GM12878 (cell line): ENCODE data around the gene RANBP6. TPM values are rescaled to one million over a fixed set of nuclear protein-coding genes. Genes with fewer than 3 reads are reported as not detected.

Source experiments
- ATF3 ChIP-seq: IDR thresholded peaks from 2 replicates; pipeline ENCODE4 v1.6.1; 2011; ENCODE audit warnings: low read depth, mild to moderate bottlenecking, low read length, moderate library complexity, borderline replicate concordance; ENCODE audit errors: extremely low read depth
- BRCA1 ChIP-seq: IDR thresholded peaks from 2 replicates; pipeline ENCODE4 v1.6.1; 2011; ENCODE audit warnings: low read depth, low read length, improper control_type of control experiment
- CBFB ChIP-seq: IDR thresholded peaks from 2 replicates; pipeline ENCODE4 v1.6.1; 2016; ENCODE audit warnings: antibody characterized with exemption, low read depth
- EED ChIP-seq: sonication (generic); IDR thresholded peaks from 2 replicates; pipeline ENCODE4 v1.6.1; 2016; ENCODE audit warnings: antibody characterized with exemption, low read depth
- EZH2 ChIP-seq: IDR thresholded peaks from 2 replicates; pipeline ENCODE4 v1.6.1; 2012; ENCODE audit warnings: low read depth, mild to moderate bottlenecking, control low read depth, inconsistent platforms, low read length, borderline replicate concordance; ENCODE audit not compliant: control insufficient read depth
- FOXM1 ChIP-seq: IDR thresholded peaks from 2 replicates; pipeline ENCODE4 v1.6.1; 2012; ENCODE audit warnings: low read depth, mild to moderate bottlenecking, inconsistent platforms, low read length, moderate library complexity
- GATAD2B ChIP-seq: fragments of 450-650 bp; conservative IDR thresholded peaks from 2 replicates; pipeline ENCODE4 v1.6.1; 2017; ENCODE audit warnings: low read depth, mild to moderate bottlenecking, moderate library complexity
- HDAC2 ChIP-seq: fragments of 200-600 bp; sonication (generic); IDR thresholded peaks from 2 replicates; pipeline ENCODE4 v1.6.1; 2017
- JUNB ChIP-seq: IDR thresholded peaks from 2 replicates; pipeline ENCODE4 v1.6.1; 2016; ENCODE audit warnings: antibody characterized with exemption, mild to moderate bottlenecking
- KAT2A ChIP-seq: conservative IDR thresholded peaks from 2 replicates; pipeline ENCODE4 v1.6.1; 2011; ENCODE audit warnings: low read depth, low read length; ENCODE audit not compliant: control insufficient read depth
- LARP7 ChIP-seq: fragments of 450-650 bp; IDR thresholded peaks from 2 replicates; pipeline ENCODE4 v1.6.1; 2017; ENCODE audit warnings: mild to moderate bottlenecking
- SIN3A ChIP-seq: IDR thresholded peaks from 2 replicates; pipeline ENCODE4 v1.6.1; 2012; ENCODE audit warnings: low read depth, low read length, improper control_type of control experiment
- SKIL ChIP-seq: fragments of 450-650 bp; IDR thresholded peaks from 2 replicates; pipeline ENCODE4 v1.6.1; 2017; ENCODE audit warnings: mild to moderate bottlenecking, low read depth, inconsistent platforms; ENCODE audit not compliant: poor library complexity, severe bottlenecking
- SP1 ChIP-seq: IDR thresholded peaks from one replicate; pipeline ENCODE4 v1.6.1; 2011; ENCODE audit warnings: low read depth, low read length
- SPI1 ChIP-seq: IDR thresholded peaks from 2 replicates; pipeline ENCODE4 v1.6.1; 2011; ENCODE audit warnings: low read depth, mild to moderate bottlenecking, low read length, moderate library complexity, borderline replicate concordance; ENCODE audit not compliant: insufficient read depth
- SREBF1 ChIP-seq: IDR thresholded peaks from 2 replicates; pipeline ENCODE4 v1.6.1; 2012; ENCODE audit warnings: mild to moderate bottlenecking, low read length
- STAT1 ChIP-seq: fragments of 450-650 bp; conservative IDR thresholded peaks from 2 replicates; pipeline ENCODE4 v1.6.1; 2014; ENCODE audit warnings: antibody characterized with exemption, mild to moderate bottlenecking
- TCF12 ChIP-seq: IDR thresholded peaks from 2 replicates; pipeline ENCODE4 v1.6.1; 2011; ENCODE audit warnings: low read depth, mild to moderate bottlenecking, low read length
- TCF7 ChIP-seq: IDR thresholded peaks from 2 replicates; pipeline ENCODE4 v1.6.1; 2014; ENCODE audit warnings: antibody characterized with exemption, borderline replicate concordance
- YY1 ChIP-seq: IDR thresholded peaks from 2 replicates; pipeline ENCODE4 v1.6.1; 2011; ENCODE audit warnings: low read depth, mild to moderate bottlenecking, low read length
- ZBED1 ChIP-seq: IDR thresholded peaks from 2 replicates; pipeline ENCODE4 v1.6.1; 2016; ENCODE audit warnings: borderline replicate concordance
- ZNF207 ChIP-seq: fragments of 450-650 bp; IDR thresholded peaks from 2 replicates; pipeline ENCODE4 v1.6.1; 2014; ENCODE audit warnings: antibody characterized with exemption, mild to moderate bottlenecking, borderline replicate concordance
- ZNF217 ChIP-seq: fragments of 450-650 bp; IDR thresholded peaks from 2 replicates; pipeline ENCODE4 v1.6.1; 2017; ENCODE audit warnings: antibody characterized with exemption, mild to moderate bottlenecking
- ZNF274 ChIP-seq: IDR thresholded peaks from one replicate; pipeline ENCODE4 v1.8.0; 2011; ENCODE audit not compliant: insufficient read length, insufficient read depth
- ZSCAN29 ChIP-seq: fragments of 450-650 bp; IDR thresholded peaks from 2 replicates; pipeline ENCODE4 v1.6.1; 2017; ENCODE audit warnings: mild to moderate bottlenecking, moderate library complexity
- polyA plus RNA-seq, 11 experiments: library from polyadenylated mRNA; depleted of rRNA in 4 of 11; unstranded in 6 of 11; stranded (reverse) in 5 of 11; fragments of >200 nt; fragmentation: Nextera tagmentation in 4 of 11; fragmentation: Illumina TruSeq in 1 of 11; extraction: Ambion mirVana in 4 of 11; extraction: Trizol in 1 of 11; gene quantifications; 1 replicate in 1 of 11; 2 replicates in 10 of 11; pipeline versions ENCODE4 v1.2.1 to v1.2.3, GENCODE V29; 2011 to 2016; ENCODE audit warnings: inconsistent platforms in 2 of 11, missing spikeins in 2 of 11, low read depth in 1 of 11
- total RNA-seq, 4 experiments: library from RNA; depleted of rRNA in 3 of 4; stranded (reverse); fragments of >200 nt in 3 of 4; fragmentation: Illumina TruSeq in 1 of 4; extraction: Trizol in 1 of 4; gene quantifications; 2 replicates each; pipeline versions ENCODE4 v1.2.1 to v1.2.3, GENCODE V29; 2013 to 2021
- TF ChIP-seq, protein P1 (sequence below): fragments of 450-650 bp; IDR thresholded peaks from 2 replicates; pipeline ENCODE4 v1.6.1; 2017; ENCODE audit warnings: borderline replicate concordance
- TF ChIP-seq, protein P2 (sequence below): fragments of 450-650 bp; IDR thresholded peaks from 2 replicates; pipeline ENCODE4 v1.6.1; 2018; ENCODE audit warnings: mild to moderate bottlenecking, low read depth, moderate library complexity; ENCODE audit not compliant: partially characterized antibody

The RANBP6 gene
- total and polyA plus RNA-seq, 10 of the 15 experiments (the other 5 are each of a cell fraction or from before 2014, with no cell fraction given) = 10.9 to 26.9 (median 19.4) TPM

GRCh38 chr9:6008169-6008979 is 7.0 kb downstream of the RANBP6 start (continued):
- TF ChIP-seq KAT2A = no peak
- TF ChIP-seq CBFB = no peak
- no peak for TF ChIP-seq ZBED1
- TF ChIP-seq FOXM1 = no peak
- no peak for TF ChIP-seq EZH2
- no peak for TF ChIP-seq SREBF1
- peak; percentile 54; the same call in 1 of the 2 replicates for TF ChIP-seq SIN3A
- 0 out of 2 replicates have a peak, but pooled peaks have one; percentile 40 for TF ChIP-seq YY1
- TF ChIP-seq ZSCAN29 = no peak
- TF ChIP-seq JUNB = no peak
- no peak for TF ChIP-seq SPI1
- TF ChIP-seq, protein P1, sequence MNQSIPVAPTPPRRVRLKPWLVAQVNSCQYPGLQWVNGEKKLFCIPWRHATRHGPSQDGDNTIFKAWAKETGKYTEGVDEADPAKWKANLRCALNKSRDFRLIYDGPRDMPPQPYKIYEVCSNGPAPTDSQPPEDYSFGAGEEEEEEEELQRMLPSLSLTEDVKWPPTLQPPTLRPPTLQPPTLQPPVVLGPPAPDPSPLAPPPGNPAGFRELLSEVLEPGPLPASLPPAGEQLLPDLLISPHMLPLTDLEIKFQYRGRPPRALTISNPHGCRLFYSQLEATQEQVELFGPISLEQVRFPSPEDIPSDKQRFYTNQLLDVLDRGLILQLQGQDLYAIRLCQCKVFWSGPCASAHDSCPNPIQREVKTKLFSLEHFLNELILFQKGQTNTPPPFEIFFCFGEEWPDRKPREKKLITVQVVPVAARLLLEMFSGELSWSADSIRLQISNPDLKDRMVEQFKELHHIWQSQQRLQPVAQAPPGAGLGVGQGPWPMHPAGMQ = no peak
- no peak for TF ChIP-seq LARP7
- no peak for TF ChIP-seq GATAD2B
- no peak for TF ChIP-seq BRCA1
- no peak for TF ChIP-seq ZNF207
- TF ChIP-seq TCF7 = no peak
- peak; percentile 68; the same call in 1 of the 2 replicates for TF ChIP-seq ATF3
- no peak for TF ChIP-seq STAT1
- TF ChIP-seq, protein P2, sequence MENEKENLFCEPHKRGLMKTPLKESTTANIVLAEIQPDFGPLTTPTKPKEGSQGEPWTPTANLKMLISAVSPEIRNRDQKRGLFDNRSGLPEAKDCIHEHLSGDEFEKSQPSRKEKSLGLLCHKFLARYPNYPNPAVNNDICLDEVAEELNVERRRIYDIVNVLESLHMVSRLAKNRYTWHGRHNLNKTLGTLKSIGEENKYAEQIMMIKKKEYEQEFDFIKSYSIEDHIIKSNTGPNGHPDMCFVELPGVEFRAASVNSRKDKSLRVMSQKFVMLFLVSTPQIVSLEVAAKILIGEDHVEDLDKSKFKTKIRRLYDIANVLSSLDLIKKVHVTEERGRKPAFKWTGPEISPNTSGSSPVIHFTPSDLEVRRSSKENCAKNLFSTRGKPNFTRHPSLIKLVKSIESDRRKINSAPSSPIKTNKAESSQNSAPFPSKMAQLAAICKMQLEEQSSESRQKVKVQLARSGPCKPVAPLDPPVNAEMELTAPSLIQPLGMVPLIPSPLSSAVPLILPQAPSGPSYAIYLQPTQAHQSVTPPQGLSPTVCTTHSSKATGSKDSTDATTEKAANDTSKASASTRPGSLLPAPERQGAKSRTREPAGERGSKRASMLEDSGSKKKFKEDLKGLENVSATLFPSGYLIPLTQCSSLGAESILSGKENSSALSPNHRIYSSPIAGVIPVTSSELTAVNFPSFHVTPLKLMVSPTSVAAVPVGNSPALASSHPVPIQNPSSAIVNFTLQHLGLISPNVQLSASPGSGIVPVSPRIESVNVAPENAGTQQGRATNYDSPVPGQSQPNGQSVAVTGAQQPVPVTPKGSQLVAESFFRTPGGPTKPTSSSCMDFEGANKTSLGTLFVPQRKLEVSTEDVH = peak; percentile 38
- TF ChIP-seq SP1 = peak; percentile 69
- TF ChIP-seq HDAC2 = no peak
- TF ChIP-seq ZNF217 = no peak
- TF ChIP-seq TCF12 = no peak
- TF ChIP-seq SKIL = peak; percentile 47
- no peak for TF ChIP-seq ZNF274
- no peak for TF ChIP-seq EED
